Stimulated activated naive CD8-positive, alpha-beta T cell treated with anti-CD3 and anti-CD28 coated beads, Interleukin-15, amount 100 ng/mL, for 72 hours (primary cell): ENCODE data around the gene MAD1L1.
A peak's percentile ranks its signal among the peaks of the same experiment; 100 is the strongest.
"Not testable (repeated sequence)": the region's sequence is repeated elsewhere in the genome, so short reads cannot be mapped to it uniquely, and the experiment has no call there.

Source experiments
- ATAC-seq: fragments of 150-1000 bp; cut with Tn5 transposase; 2 replicates; pipeline ENCODE4 v1.10.0; 2021; ENCODE audit warnings: mild to moderate bottlenecking, moderate library complexity
- DNase-seq, 2 donors: peaks; one replicate each; pipeline ENCODE4 v3.0.0; 2021 to 2022
- H3K27ac Mint-ChIP-seq, 2 donors: one replicate each; pipeline ENCODE4 v1.8.0; 2022; ENCODE audit warnings: mild to moderate bottlenecking in 2 of 2, mixed read lengths in 2 of 2, moderate library complexity in 2 of 2
- H3K27me3 Mint-ChIP-seq: one replicate; pipeline ENCODE4 v1.8.0; 2022; ENCODE audit warnings: mixed read lengths
- H3K4me1 Mint-ChIP-seq: one replicate; pipeline ENCODE4 v1.8.0; 2022; ENCODE audit warnings: mild to moderate bottlenecking, mixed read lengths
- H3K4me3 Mint-ChIP-seq, 2 donors: one replicate each; pipeline ENCODE4 v1.8.0; 2022; ENCODE audit warnings: mild to moderate bottlenecking in 2 of 2, mixed read lengths in 2 of 2, moderate library complexity in 1 of 2
- H3K9me3 Mint-ChIP-seq, 2 donors: one replicate each; pipeline ENCODE4 v1.8.0; 2022; ENCODE audit warnings: mixed read lengths in 2 of 2

The MAD1L1 gene

GRCh38 chr7:1867370-1868260, 365.1 kb downstream of the MAD1L1 start:
- no peak for DNase-seq
- H3K4me1 Mint-ChIP-seq = peaks cover 14% of the 10 kb centered on the region
- H3K4me3 Mint-ChIP-seq = no peak overlapping the region
- peaks cover 10 to 18% of the 10 kb centered on the region in 2 donors for H3K9me3 Mint-ChIP-seq
- no peak for ATAC-seq
- H3K27ac Mint-ChIP-seq = no peak overlapping the region
- no peaks in the 10 kb centered on the region for H3K27me3 Mint-ChIP-seq

DNA sequence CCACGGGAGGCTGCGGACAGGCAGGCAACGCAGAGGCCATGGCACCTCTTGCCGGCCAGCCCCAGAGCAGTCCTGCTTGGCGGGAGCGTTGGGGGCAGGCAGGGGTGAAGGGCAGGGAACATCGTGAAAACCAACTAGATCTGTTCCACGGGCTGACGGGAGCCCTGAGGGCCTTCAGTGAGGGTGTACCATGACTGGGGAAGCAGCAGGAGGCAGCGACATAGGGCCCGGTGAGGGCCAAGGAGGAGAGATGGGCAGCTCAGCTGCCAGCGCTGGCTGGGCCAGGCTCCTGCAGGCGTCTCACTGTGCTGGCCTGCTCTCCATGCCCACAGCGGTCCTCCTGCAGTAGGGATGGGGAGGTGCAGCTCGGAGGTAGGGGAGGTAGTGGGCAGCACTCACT, 366.1 kb downstream of the MAD1L1 start:
- ATAC-seq (no peak), DNase-seq (no peak)
- H3K27me3 Mint-ChIP-seq = no peaks in the 10 kb centered on the region
- no peak overlapping the region for H3K4me3 Mint-ChIP-seq
- peaks cover 10 to 16% of the 10 kb centered on the region in 2 donors for H3K9me3 Mint-ChIP-seq
- H3K27ac Mint-ChIP-seq = no peak overlapping the region
- H3K4me1 Mint-ChIP-seq = peaks cover 14% of the 10 kb centered on the region

DNA sequence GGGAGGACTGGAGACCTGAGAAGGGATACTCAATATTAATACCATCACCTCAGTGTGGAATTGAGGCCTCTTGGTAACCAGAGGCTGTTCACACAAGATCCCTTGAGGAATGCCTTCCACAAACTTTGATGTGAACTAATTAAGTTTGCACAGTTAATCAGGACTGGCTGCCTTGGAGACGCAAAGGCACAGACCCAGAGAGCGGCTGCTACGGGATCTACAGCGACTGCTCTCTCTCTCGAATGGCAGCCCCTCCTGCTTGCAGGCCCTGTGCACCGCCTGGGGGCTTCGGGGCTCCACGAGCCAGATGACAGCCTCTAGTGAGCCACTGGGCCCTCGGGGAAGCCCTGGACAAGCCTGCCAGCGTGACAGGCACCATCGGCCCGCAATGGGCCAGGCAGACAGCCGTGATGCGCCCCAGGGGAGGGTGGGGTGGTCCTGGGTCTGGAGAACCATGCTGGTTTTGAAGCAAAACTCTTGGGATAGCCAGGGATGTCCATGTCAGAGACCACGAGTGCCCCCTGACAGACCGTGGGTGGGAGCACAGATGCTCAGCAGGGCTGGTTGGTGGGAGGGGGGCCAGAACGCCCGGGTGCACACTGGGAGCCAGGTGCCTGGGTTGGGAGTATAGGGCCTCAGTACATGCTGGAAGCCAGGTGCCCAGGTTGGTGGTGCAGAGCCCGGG, 367.0 kb downstream of the MAD1L1 start:
- Mint-ChIP-seq H3K4me1 (peaks cover 14% of the 10 kb centered on the region), H3K27me3 (no peaks in the 10 kb centered on the region), H3K9me3 (peaks cover 2 to 7% of the 10 kb centered on the region in 2 donors), H3K27ac (peak overlapping the region in 1 of 2 donors; percentile 12), H3K4me3 (no peak overlapping the region)
- no peak for DNase-seq
- ATAC-seq = no peak

DNA sequence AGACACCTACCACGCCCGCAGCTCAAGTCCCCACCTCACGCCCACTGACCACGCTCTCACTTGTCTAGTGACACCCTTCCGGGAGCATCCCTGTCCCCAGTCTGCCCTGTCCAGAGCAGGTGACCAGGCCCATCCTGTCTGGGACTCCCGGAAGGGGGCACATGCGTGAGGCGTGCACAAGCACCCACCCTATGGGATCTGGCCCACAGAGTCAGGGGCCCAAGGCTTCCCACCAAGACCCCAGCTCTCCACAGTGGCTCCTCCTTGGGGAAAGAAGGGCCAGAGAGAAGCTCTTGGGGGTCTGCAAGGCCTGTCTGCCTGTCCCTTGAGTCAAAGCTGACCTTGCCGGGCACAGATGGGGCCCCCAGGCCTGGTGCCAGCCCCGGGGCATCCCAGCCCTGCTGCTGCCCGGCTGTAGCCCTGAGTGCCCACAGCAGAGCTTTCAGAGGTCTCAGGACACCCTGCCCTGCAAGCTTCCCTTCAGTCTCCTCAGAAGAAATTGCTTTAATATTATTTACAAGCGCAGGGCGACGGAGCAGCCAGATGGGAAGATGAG, 367.7 kb downstream of the MAD1L1 start:
- peak overlapping the region in 1 of 2 donors; percentile 67 for H3K27ac Mint-ChIP-seq
- DNase-seq (no peak), ATAC-seq (no peak)
- no peak overlapping the region for H3K4me3 Mint-ChIP-seq
- peaks cover 14% of the 10 kb centered on the region for H3K4me1 Mint-ChIP-seq
- H3K27me3 Mint-ChIP-seq = no peaks in the 10 kb centered on the region
- H3K9me3 Mint-ChIP-seq = peaks cover 0 to 1% of the 10 kb centered on the region in 2 donors

DNA sequence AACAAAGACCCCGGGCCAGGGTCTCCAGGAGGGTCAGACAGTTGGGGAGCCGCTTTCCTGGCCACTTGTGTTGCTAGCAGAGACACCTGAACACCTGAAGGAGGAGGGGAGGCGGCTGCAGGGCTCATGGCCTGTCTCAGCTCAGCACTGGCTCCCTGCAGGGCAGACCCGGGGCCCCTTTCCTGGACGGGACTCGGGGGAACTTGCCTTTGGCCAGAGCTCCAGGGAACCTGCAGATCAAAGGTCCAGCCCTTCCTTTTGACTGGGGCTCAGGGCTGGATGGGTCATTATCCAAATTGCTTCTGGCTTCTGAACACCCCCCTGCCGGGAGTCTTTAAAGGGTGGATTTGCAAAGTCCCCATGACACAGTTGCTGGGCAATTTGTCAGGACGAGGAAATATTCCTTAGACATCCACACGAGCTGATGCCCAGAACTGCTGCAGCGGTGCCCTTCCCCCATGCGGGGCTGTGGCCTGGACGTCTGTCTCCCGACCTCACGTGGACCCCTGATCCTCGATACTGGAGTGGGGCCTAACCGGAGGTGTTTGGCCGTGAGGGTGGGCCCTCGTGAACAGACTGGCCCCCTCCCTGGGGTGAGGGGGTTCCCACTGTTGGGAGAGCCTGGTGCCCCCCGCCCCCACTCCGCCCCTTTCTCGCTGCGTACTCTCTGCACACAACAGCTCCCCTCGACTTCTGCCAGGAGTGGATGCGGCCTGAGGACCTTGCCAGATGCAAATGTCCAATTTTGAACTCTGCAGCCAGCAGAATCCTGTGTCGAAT, 368.4 kb downstream of the MAD1L1 start:
- Mint-ChIP-seq H3K27me3 (no peaks in the 10 kb centered on the region), H3K27ac (no peak overlapping the region), H3K9me3 (no peaks in the 10 kb centered on the region), H3K4me3 (no peak overlapping the region), H3K4me1 (peaks cover 14% of the 10 kb centered on the region)
- ATAC-seq = no peak
- DNase-seq = no peak

DNA sequence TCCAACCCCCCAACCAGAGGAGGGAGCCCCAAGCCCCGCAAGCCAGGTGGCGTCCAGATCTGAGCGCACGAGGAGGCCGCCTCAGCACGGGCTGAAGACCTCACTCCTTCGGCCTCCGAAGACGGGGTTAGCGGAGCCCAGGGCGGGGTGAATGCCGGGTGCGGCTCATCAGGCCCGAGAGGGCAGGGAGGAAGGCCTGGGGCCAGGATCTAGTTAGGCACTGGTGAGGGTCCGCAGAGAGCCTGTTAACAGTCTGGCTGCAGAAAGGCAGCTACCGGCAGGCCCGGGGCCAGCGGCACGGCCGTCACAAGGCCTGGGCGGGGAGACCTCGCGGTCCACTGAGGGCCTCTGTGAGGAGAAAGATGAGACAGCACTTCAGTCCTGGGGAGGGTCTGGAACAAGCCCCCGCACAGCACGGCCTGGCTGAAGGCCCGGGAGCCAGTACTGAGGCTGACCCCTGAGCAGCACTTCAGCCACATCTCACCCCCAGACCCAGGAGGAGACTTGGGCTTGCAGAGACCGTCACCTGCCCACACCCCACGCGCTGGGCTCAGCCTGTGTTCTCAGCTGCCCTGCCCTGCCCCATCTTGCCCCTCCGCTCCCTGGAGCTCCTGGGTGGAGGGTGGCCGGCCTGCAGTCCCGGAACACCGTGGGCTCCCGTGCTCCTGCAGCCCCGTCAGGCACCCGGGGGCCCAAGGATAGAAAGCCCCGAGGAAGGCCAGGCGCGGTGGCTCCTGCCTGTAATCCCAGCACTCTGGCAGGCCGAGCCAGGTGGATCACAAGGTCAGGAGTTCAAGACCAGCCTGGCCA, 369.4 kb downstream of the MAD1L1 start:
- Mint-ChIP-seq H3K4me1 (peaks cover 14% of the 10 kb centered on the region), H3K9me3 (no peaks in the 10 kb centered on the region), H3K27ac (no peak overlapping the region), H3K27me3 (no peaks in the 10 kb centered on the region), H3K4me3 (no peak overlapping the region)
- ATAC-seq (no peak), DNase-seq (no peak)

- Mint-ChIP-seq H3K9me3 (no peaks in the 10 kb centered on the region), H3K27me3 (no peaks in the 10 kb centered on the region), H3K4me3 (no peak overlapping the region), H3K27ac (no peak overlapping the region), H3K4me1 (peaks cover 16% of the 10 kb centered on the region)
- no peak for DNase-seq
- no peak for ATAC-seq
Observed at GRCh38 chr7:1862560-1862959, 370.2 kb downstream of the MAD1L1 start.

- Mint-ChIP-seq H3K27me3 (no peaks in the 10 kb centered on the region), H3K4me1 (peaks cover 21% of the 10 kb centered on the region), H3K27ac (no peak overlapping the region), H3K9me3 (no peaks in the 10 kb centered on the region), H3K4me3 (no peak overlapping the region)
- ATAC-seq = no peak
- DNase-seq = no peak
Observed at GRCh38 chr7:1861799-1862458, 370.8 kb downstream of the MAD1L1 start.

DNA sequence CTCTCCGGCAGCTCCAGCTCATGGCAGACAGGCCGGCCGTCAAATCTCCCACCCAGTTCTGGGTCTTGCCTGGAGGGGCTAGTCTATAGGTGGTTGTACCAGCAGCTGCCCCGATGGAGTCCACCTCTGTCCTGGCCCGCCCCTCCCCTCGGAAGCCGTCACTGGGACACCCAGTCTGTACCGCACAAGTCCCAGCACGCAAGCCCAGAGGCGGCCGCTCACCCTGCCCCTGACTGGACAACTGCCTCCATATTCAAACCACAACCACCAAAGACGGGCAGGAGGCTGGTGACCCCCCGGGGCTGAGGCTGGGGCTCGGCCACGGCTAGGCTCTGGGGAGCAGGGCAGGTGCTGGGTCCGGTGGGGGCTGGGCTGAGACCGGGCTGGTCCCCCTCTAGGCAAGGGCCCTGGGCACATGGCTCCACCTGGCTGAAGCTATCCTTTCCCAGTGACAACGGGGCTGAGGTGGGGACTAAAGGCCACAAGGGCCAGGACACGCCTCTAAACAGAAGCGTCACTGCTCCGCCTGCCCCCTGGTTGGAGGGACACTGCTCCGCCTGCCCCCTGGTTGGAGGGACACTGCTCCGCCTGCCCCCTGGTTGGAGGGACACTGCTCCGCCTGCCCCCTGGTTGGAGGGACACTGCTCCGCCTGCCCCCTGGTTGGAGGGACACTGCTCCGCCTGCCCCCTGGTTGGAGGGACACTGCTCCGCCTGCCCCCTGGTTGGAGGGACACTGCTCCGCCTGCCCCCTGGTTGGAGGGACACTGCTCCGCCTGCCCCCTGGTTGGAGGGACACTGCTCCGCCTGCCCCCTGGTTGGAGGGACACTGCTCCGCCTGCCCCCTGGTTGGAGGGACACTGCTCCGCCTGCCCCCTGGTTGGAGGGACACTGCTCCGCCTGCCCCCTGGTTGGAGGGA, 371.6 kb downstream of the MAD1L1 start:
- not testable (repeated sequence) for ATAC-seq, H3K9me3 Mint-ChIP-seq, H3K4me3 Mint-ChIP-seq, H3K27me3 Mint-ChIP-seq, DNase-seq, H3K27ac Mint-ChIP-seq
- H3K4me1 Mint-ChIP-seq = peaks cover 16% of the 10 kb centered on the region

GRCh38 chr7:1859266-1860035, 373.3 kb downstream of the MAD1L1 start:
- Mint-ChIP-seq H3K27me3 (no peaks in the 10 kb centered on the region), H3K4me3 (no peak overlapping the region), H3K27ac (peak overlapping the region in 1 of 2 donors; percentile 27), H3K4me1 (peaks cover 23% of the 10 kb centered on the region), H3K9me3 (no peaks in the 10 kb centered on the region)
- ATAC-seq (no peak), DNase-seq (no peak)

DNA sequence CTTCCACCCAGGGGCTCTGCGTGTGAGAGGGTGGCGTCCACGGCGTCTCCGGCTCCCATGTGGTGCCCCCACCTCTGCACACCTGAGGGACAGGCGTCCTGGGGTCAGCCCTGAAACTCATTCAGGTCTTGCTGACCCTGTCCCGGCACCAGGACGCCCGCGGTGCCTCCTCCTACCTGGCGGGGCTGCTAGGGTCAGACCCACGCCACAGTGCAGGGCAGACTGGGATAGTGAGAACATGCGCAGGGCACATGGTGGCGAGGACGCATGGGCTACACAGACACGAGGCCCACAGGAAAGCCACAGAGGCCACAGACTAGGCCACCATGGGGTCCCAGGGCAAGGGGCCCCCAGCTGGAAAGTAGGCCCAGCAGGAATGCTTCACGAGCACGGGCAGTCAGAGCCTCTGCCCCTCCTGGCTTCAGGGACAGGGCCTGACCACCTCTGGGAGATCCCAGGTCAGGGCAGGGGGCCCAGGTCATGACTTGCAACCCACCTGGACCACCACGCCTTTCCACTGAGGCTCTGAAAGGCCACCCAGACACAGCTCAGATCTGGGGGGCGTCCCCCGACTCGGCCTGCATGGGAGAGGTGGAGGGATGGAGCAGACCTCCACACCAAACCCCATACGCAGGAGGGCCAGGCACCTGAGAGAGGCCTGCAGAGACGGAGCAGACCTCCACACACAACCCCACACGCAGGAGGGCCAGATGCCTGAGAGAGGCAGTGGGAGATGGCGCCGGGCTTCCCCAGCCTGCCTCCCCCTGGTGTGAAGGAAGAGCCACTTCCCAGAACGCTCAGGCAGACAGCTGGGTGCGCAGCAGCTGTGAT, 374.1 kb downstream of the MAD1L1 start:
- no peak for ATAC-seq
- Mint-ChIP-seq H3K27me3 (no peaks in the 10 kb centered on the region), H3K4me3 (no peak overlapping the region), H3K4me1 (peaks cover 28% of the 10 kb centered on the region), H3K9me3 (no peaks in the 10 kb centered on the region), H3K27ac (no peak overlapping the region)
- no peak for DNase-seq
